Peyer's patch (tissue), 4 donors: ENCODE measurements around the gene PDGFA.

Source experiments
- POLR2A ChIP-seq, 2 donors: fragments of 450-650 bp; IDR thresholded peaks; one replicate each; pipeline ENCODE4 v1.5.1; 2017; ENCODE audit warnings: antibody characterized with exemption in 2 of 2, mild to moderate bottlenecking in 2 of 2, moderate library complexity in 2 of 2
- TF ChIP-seq, protein P1 (sequence below), 6 experiments: fragments of 450-650 bp in 4 of 6; fragments of 200-600 bp in 2 of 6; sonication (generic) in 1 of 6; IDR thresholded peaks; one replicate each; pipeline ENCODE4 v1.5.1; 2017 to 2019; ENCODE audit warnings: antibody characterized with exemption in 6 of 6, mild to moderate bottlenecking in 3 of 6, moderate library complexity in 1 of 6

- no peak for TF ChIP-seq POLR2A (IDR thresholded peaks at IDR 0.05)
- TF ChIP-seq, protein P1, sequence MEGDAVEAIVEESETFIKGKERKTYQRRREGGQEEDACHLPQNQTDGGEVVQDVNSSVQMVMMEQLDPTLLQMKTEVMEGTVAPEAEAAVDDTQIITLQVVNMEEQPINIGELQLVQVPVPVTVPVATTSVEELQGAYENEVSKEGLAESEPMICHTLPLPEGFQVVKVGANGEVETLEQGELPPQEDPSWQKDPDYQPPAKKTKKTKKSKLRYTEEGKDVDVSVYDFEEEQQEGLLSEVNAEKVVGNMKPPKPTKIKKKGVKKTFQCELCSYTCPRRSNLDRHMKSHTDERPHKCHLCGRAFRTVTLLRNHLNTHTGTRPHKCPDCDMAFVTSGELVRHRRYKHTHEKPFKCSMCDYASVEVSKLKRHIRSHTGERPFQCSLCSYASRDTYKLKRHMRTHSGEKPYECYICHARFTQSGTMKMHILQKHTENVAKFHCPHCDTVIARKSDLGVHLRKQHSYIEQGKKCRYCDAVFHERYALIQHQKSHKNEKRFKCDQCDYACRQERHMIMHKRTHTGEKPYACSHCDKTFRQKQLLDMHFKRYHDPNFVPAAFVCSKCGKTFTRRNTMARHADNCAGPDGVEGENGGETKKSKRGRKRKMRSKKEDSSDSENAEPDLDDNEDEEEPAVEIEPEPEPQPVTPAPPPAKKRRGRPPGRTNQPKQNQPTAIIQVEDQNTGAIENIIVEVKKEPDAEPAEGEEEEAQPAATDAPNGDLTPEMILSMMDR (IDR thresholded peaks at IDR 0.05), result no peak
Measured at GRCh38 chr7:486216-486743, 33.4 kb downstream of the PDGFA start.
